ENCODE measurements around the gene PXMP4.

The PXMP4 gene

GRCh38 chr20:33685328-33686099 is 34.6 kb downstream of the PXMP4 start:
- peak overlapping the region; percentile 85 for H3K4me2 ChIP-seq (ENCODE audit: low read length)
- no peaks in the 10 kb centered on the region for H3K9me3 ChIP-seq (ENCODE audit: insufficient read depth, low read depth, low read length)
- peak overlapping the region; percentile 72 for H3K9ac ChIP-seq (ENCODE audit: low read length)
- H3K79me2 ChIP-seq (ENCODE audit: control insufficient read depth, insufficient read depth, low read length, poor library complexity): peaks cover 2% of the 10 kb centered on the region
- H3K23ac ChIP-seq (ENCODE audit: low read length): no peak overlapping the region
- no peak overlapping the region for H3K27ac ChIP-seq (ENCODE audit: low read depth, low read length)
- peak overlapping the region; percentile 11 for H2AFZ ChIP-seq (ENCODE audit: insufficient read depth, low read length, poor library complexity)
- H3K27me3 ChIP-seq (ENCODE audit: insufficient read depth, low read length): no peaks in the 10 kb centered on the region
- no peak overlapping the region for H4K12ac ChIP-seq (ENCODE audit: low read depth, low read length)
- H3K36me3 ChIP-seq (ENCODE audit: control insufficient read depth in 1 of 2, insufficient read depth in 2 of 2, low read length in 2 of 2): peaks cover 0 to 2% of the 10 kb centered on the region in 2 experiments
- no peak overlapping the region for H2BK12ac ChIP-seq (ENCODE audit: low read length)
- DNase-seq: no peak
- no peak overlapping the region for H3K4ac ChIP-seq (ENCODE audit: low read depth, low read length)
- H2AK5ac ChIP-seq (ENCODE audit: low read length): no peak overlapping the region
- H3K4me1 ChIP-seq (ENCODE audit: control insufficient read depth in 1 of 2, insufficient read depth in 2 of 2, low read length in 2 of 2): peaks cover 8 to 14% of the 10 kb centered on the region in 2 experiments
- H3K14ac ChIP-seq (ENCODE audit: low read length): no peak overlapping the region
- no CpG with 5 or more reads among the region's 53 CpGs for WGBS (ENCODE audit: extremely low coverage, insufficient coverage, insufficient read length)
- H3K4me3 ChIP-seq (ENCODE audit: low read depth, low read length): peak overlapping the region; percentile 67
- H4K91ac ChIP-seq (ENCODE audit: low read depth, low read length): peak overlapping the region; percentile 67
- H2BK5ac ChIP-seq (ENCODE audit: low read depth, low read length, poor library complexity): no peak overlapping the region
- H3K79me1 ChIP-seq (ENCODE audit: low read length): no peaks in the 10 kb centered on the region
- no peak overlapping the region for H2BK120ac ChIP-seq (ENCODE audit: insufficient read depth, low read length, poor library complexity)
- peak overlapping the region; percentile 44 for H4K8ac ChIP-seq (ENCODE audit: low read depth, low read length)
- peak overlapping the region; percentile 14 for H3K18ac ChIP-seq (ENCODE audit: low read length)

- Histone ChIP-seq H3K27me3 (ENCODE audit: insufficient read depth, low read length) (no peaks in the 10 kb centered on the region), H3K79me1 (ENCODE audit: low read length) (no peaks in the 10 kb centered on the region), H3K4me3 (ENCODE audit: low read depth, low read length) (peak overlapping the region; percentile 13), H3K4me1 (ENCODE audit: control insufficient read depth in 1 of 2, insufficient read depth in 2 of 2, low read length in 2 of 2) (peaks cover 8 to 14% of the 10 kb centered on the region in 2 experiments), H4K8ac (ENCODE audit: low read depth, low read length) (no peak overlapping the region), H3K79me2 (ENCODE audit: control insufficient read depth, insufficient read depth, low read length, poor library complexity) (peaks cover 2% of the 10 kb centered on the region), H4K91ac (ENCODE audit: low read depth, low read length) (no peak overlapping the region), H3K4ac (ENCODE audit: low read depth, low read length) (no peak overlapping the region), H2AK5ac (ENCODE audit: low read length) (no peak overlapping the region), H3K9me3 (ENCODE audit: insufficient read depth, low read depth, low read length) (no peaks in the 10 kb centered on the region), H3K9ac (ENCODE audit: low read length) (no peak overlapping the region), H2BK120ac (ENCODE audit: insufficient read depth, low read length, poor library complexity) (no peak overlapping the region), H2BK5ac (ENCODE audit: low read depth, low read length, poor library complexity) (no peak overlapping the region), H3K4me2 (ENCODE audit: low read length) (peak overlapping the region; percentile 85), H2AFZ (ENCODE audit: insufficient read depth, low read length, poor library complexity) (no peak overlapping the region), H2BK12ac (ENCODE audit: low read length) (no peak overlapping the region), H3K18ac (ENCODE audit: low read length) (no peak overlapping the region), H3K36me3 (ENCODE audit: control insufficient read depth in 1 of 2, insufficient read depth in 2 of 2, low read length in 2 of 2) (peaks cover 3 to 7% of the 10 kb centered on the region in 2 experiments), H3K14ac (ENCODE audit: low read length) (no peak overlapping the region), H3K27ac (ENCODE audit: low read depth, low read length) (no peak overlapping the region), H3K23ac (ENCODE audit: low read length) (no peak overlapping the region), H4K12ac (ENCODE audit: low read depth, low read length) (no peak overlapping the region)
- DNase-seq: no peak
- no CpG with 5 or more reads among the region's 10 CpGs for WGBS (ENCODE audit: extremely low coverage, insufficient coverage, insufficient read length)
These were observed 35.4 kb downstream of the PXMP4 start for GRCh38 chr20:33684533-33685327.

GRCh38 chr20:33681728-33682353 is 38.3 kb downstream of the PXMP4 start:
- no peak overlapping the region for H3K4ac ChIP-seq (ENCODE audit: low read depth, low read length)

GRCh38 chr20:33681288-33681687 is 38.8 kb downstream of the PXMP4 start:
- no peak overlapping the region for H3K18ac ChIP-seq (ENCODE audit: low read length)
- no peak overlapping the region for H2BK5ac ChIP-seq (ENCODE audit: low read depth, low read length, poor library complexity)
- H2BK12ac ChIP-seq (ENCODE audit: low read length): no peak overlapping the region
- no peak overlapping the region for H4K91ac ChIP-seq (ENCODE audit: low read depth, low read length)
- H3K9me3 ChIP-seq (ENCODE audit: insufficient read depth, low read depth, low read length): peaks cover 2% of the 10 kb centered on the region
- H3K27me3 ChIP-seq (ENCODE audit: insufficient read depth, low read length): no peaks in the 10 kb centered on the region
- no peak overlapping the region for H3K4me3 ChIP-seq (ENCODE audit: low read depth, low read length)
- peaks cover 26 to 27% of the 10 kb centered on the region in 2 experiments for H3K36me3 ChIP-seq (ENCODE audit: control insufficient read depth in 1 of 2, insufficient read depth in 2 of 2, low read length in 2 of 2)
- H3K23ac ChIP-seq (ENCODE audit: low read length): no peak overlapping the region
- H3K9ac ChIP-seq (ENCODE audit: low read length): no peak overlapping the region
- H3K4me1 ChIP-seq (ENCODE audit: control insufficient read depth in 1 of 2, insufficient read depth in 2 of 2, low read length in 2 of 2): peaks cover 8 to 9% of the 10 kb centered on the region in 2 experiments
- H2BK120ac ChIP-seq (ENCODE audit: insufficient read depth, low read length, poor library complexity): no peak overlapping the region
- no peak overlapping the region for H3K14ac ChIP-seq (ENCODE audit: low read length)
- no peak overlapping the region for H3K4me2 ChIP-seq (ENCODE audit: low read length)
- H3K27ac ChIP-seq (ENCODE audit: low read depth, low read length): no peak overlapping the region
- H3K4ac ChIP-seq (ENCODE audit: low read depth, low read length): no peak overlapping the region
- H2AK5ac ChIP-seq (ENCODE audit: low read length): no peak overlapping the region
- H2AFZ ChIP-seq (ENCODE audit: insufficient read depth, low read length, poor library complexity): no peak overlapping the region
- no peak for DNase-seq
- no peak overlapping the region for H4K12ac ChIP-seq (ENCODE audit: low read depth, low read length)
- no peaks in the 10 kb centered on the region for H3K79me1 ChIP-seq (ENCODE audit: low read length)
- H3K79me2 ChIP-seq (ENCODE audit: control insufficient read depth, insufficient read depth, low read length, poor library complexity): peaks cover 2% of the 10 kb centered on the region
- no peak overlapping the region for H4K8ac ChIP-seq (ENCODE audit: low read depth, low read length)
- no CpG with 5 or more reads among the region's 5 CpGs for WGBS (ENCODE audit: extremely low coverage, insufficient coverage, insufficient read length)

More at GRCh38 chr20:33681728-33682353, 38.3 kb downstream of the PXMP4 start:
- Histone ChIP-seq H4K12ac (ENCODE audit: low read depth, low read length) (no peak overlapping the region), H3K9me3 (ENCODE audit: insufficient read depth, low read depth, low read length) (no peaks in the 10 kb centered on the region), H3K27me3 (ENCODE audit: insufficient read depth, low read length) (no peaks in the 10 kb centered on the region), H3K14ac (ENCODE audit: low read length) (no peak overlapping the region), H4K8ac (ENCODE audit: low read depth, low read length) (no peak overlapping the region), H2AFZ (ENCODE audit: insufficient read depth, low read length, poor library complexity) (no peak overlapping the region), H3K36me3 (ENCODE audit: control insufficient read depth in 1 of 2, insufficient read depth in 2 of 2, low read length in 2 of 2) (peaks cover 21 to 23% of the 10 kb centered on the region in 2 experiments), H3K4me2 (ENCODE audit: low read length) (no peak overlapping the region), H3K4me1 (ENCODE audit: control insufficient read depth in 1 of 2, insufficient read depth in 2 of 2, low read length in 2 of 2) (peaks cover 8 to 12% of the 10 kb centered on the region in 2 experiments), H3K9ac (ENCODE audit: low read length) (no peak overlapping the region), H3K4me3 (ENCODE audit: low read depth, low read length) (no peak overlapping the region), H3K27ac (ENCODE audit: low read depth, low read length) (no peak overlapping the region), H3K23ac (ENCODE audit: low read length) (no peak overlapping the region), H2BK12ac (ENCODE audit: low read length) (no peak overlapping the region), H4K91ac (ENCODE audit: low read depth, low read length) (no peak overlapping the region), H2BK120ac (ENCODE audit: insufficient read depth, low read length, poor library complexity) (no peak overlapping the region), H2AK5ac (ENCODE audit: low read length) (no peak overlapping the region), H3K18ac (ENCODE audit: low read length) (no peak overlapping the region), H2BK5ac (ENCODE audit: low read depth, low read length, poor library complexity) (no peak overlapping the region), H3K79me2 (ENCODE audit: control insufficient read depth, insufficient read depth, low read length, poor library complexity) (peaks cover 2% of the 10 kb centered on the region), H3K79me1 (ENCODE audit: low read length) (no peaks in the 10 kb centered on the region)
- WGBS (ENCODE audit: extremely low coverage, insufficient coverage, insufficient read length): no CpG with 5 or more reads among the region's 9 CpGs
- no peak for DNase-seq
